Measurements from ENCODE around the gene PPM1J. TPM values are rescaled to one million over a fixed set of nuclear protein-coding genes. Genes with fewer than 3 reads are reported as not detected.

The PPM1J gene
- total and polyA plus RNA-seq, 2 of the 13 experiments (the other 11 are each of a cell fraction or from before 2014, with no cell fraction given), result 0.07 to 0.22 TPM

DNA sequence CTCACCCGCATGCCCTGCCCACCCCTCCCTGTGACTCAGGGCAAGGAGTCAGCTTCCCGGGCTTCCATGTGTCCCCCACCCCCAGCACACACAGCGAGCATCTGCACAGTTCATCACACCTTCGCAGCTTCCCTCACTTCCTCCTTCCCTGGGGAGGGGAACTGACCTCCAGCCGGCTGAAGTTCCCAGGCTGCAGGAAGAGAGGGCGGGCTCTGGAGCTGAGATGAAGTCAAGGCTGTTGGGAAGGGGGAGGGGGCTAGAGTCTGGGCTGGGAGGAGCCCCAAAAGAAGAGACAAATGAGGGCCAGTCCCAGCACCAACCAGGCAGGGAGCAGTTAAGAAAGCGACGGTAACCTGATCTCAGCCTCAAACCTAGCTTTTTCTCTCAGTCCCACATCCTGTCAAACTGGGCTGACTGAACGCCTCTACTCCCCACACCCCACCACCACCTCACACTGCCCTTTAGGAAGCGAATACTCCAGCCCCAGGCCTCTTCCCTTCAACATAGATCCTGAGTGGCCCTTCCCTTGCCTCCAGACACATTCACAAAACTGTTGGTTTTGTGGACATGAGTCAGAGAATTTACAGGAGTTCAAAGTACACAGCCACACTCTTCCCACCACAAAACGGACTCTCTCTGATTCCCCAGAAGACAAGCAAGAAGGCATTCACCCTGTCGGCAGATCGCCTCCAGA lies 10.1 kb downstream of the PPM1J start (continued):
- TF ChIP-seq ZNF609 (CRISPR knock-in tag; IDR thresholded peaks at IDR 0.05; ENCODE audit: borderline replicate concordance), result peak; percentile 53; the same call in 1 of the 2 replicates
- 0 out of 2 replicates have a peak, but pooled peaks have one; percentile 51 for TF ChIP-seq ZSCAN29 (CRISPR knock-in tag; conservative IDR thresholded peaks at IDR 0.05)
- TF ChIP-seq FOXA3 (CRISPR knock-in tag; IDR thresholded peaks at IDR 0.05), result 0 out of 2 replicates have a peak, but pooled peaks have one; percentile 33
- peak; percentile 30; the same call in 1 of the 2 replicates for TF ChIP-seq SP2 (CRISPR knock-in tag; IDR thresholded peaks at IDR 0.05)
- TF ChIP-seq CCAR2 (optimal IDR thresholded peaks at IDR 0.05; ENCODE audit: low read depth, low read length), result no peak
- peak; percentile 29; the same call in 1 of the 2 replicates for TF ChIP-seq RBFOX2 (IDR thresholded peaks at IDR 0.05; ENCODE audit: low read depth, low read length)
- peak; percentile 25; the same call in 1 of the 2 replicates for TF ChIP-seq REPIN1 (CRISPR knock-in tag; IDR thresholded peaks at IDR 0.05; ENCODE audit: borderline replicate concordance, low read depth)
- peak; percentile 57 for TF ChIP-seq POLR2G (IDR thresholded peaks at IDR 0.05; ENCODE audit: low read depth, low read length)
- TF ChIP-seq HNRNPL (IDR thresholded peaks at IDR 0.05; ENCODE audit: low read depth, low read length), result 0 out of 2 replicates have a peak, but pooled peaks have one; percentile 33
- TF ChIP-seq, protein P1, sequence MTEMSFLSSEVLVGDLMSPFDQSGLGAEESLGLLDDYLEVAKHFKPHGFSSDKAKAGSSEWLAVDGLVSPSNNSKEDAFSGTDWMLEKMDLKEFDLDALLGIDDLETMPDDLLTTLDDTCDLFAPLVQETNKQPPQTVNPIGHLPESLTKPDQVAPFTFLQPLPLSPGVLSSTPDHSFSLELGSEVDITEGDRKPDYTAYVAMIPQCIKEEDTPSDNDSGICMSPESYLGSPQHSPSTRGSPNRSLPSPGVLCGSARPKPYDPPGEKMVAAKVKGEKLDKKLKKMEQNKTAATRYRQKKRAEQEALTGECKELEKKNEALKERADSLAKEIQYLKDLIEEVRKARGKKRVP (CRISPR knock-in tag; IDR thresholded peaks at IDR 0.05), result 0 out of 4 replicates have a peak, but pooled peaks of 1 of the 2 experiments have one; percentile 31
- TF ChIP-seq EP300 (IDR thresholded peaks at IDR 0.05; ENCODE audit: low read depth in 2 of 2, low read length in 2 of 2), result no peak
- TF ChIP-seq EP300 (CRISPR knock-in tag; IDR thresholded peaks at IDR 0.05; ENCODE audit: borderline replicate concordance), result peak; percentile 14; the same call in 1 of the 2 replicates
- TF ChIP-seq SRSF1 (optimal IDR thresholded peaks at IDR 0.05; ENCODE audit: low read depth, low read length), result no peak
- TF ChIP-seq ZNF17 (CRISPR knock-in tag; IDR thresholded peaks at IDR 0.05), result no peak

Data from HepG2 (cell line).